Endothelial cell of umbilical vein (primary cell): Measurements from ENCODE around the gene PER3.

Experiments
- CTCF ChIP-seq, 2 donors: IDR thresholded peaks; 1 replicate in 1 of 2; 2 replicates in 1 of 2; pipeline ENCODE4 v1.5.1; 2011; ENCODE audit warnings: low read length in 2 of 2, mild to moderate bottlenecking in 2 of 2, moderate library complexity in 2 of 2, control low read depth in 1 of 2, inconsistent platforms in 1 of 2, low read depth in 1 of 2; ENCODE audit not compliant: insufficient read depth in 1 of 2; ENCODE audit errors: extremely low read depth in 1 of 2
- POLR2A ChIP-seq: IDR thresholded peaks from 2 replicates; pipeline ENCODE4 v1.6.1; 2012; ENCODE audit warnings: low read depth, mild to moderate bottlenecking, control low read depth, low read length
- POLR2AphosphoS5 ChIP-seq: IDR thresholded peaks from 2 replicates; pipeline ENCODE4 v1.6.1; 2012; ENCODE audit warnings: low read depth, mild to moderate bottlenecking, control low read depth, low read length, moderate library complexity; ENCODE audit not compliant: insufficient read depth

DNA sequence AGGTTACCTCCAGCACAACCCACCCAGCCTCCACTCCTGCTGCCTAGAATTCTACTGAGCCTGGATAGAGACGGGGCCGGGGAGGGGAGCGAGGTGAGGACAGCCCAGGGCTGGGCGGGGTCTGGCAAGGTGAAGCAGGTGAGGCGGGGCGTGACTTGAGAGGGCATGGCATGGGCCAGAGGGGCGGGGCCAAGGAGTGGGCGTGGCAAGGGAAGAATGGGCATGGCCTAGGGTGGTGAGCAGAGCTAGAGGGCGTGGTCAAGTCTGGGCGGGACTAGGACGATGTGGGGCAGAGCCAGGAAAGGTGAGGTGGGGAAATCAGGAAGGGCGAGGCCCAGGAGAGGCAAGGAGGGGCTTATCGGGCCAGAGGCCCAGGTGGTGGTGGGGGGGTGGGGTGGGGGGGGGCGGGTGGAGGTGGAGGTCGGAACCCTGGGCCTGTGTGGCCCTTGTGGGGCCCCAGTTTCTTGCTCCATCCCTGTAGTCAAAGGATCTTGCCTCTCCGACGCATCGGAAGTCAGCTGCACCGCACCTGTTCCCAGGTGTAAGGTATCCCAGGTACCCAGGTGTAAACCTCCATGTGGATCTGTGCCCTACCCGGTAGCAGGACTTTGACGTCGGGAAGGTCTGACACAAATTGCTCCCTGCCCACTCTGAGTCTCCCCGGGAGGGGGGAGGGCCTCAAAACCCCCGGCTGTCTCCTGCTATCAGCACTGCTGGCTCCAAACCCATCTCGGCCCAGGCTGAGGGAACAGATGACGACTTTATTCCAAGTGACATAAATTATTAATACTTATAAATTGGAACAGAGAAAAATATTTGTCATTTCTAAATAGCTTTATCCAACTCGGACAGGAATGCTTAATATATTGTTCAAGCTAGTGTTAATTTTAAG, 101.7 kb downstream of the PER3 start:
- TF ChIP-seq POLR2AphosphoS5 (no peak), CTCF (IDR thresholded peaks at IDR 0.05; ENCODE audit: extremely low read depth in 1 of 2, insufficient read depth in 1 of 2, low read depth in 1 of 2, low read length in 2 of 2) (no peak), POLR2A (no peak)
